SK-N-DZ (cell line): ENCODE data around the gene GDF11.

Experiments
- DNase-seq: peaks from one replicate; pipeline ENCODE4 v3.0.0-alpha.2; 2015; ENCODE audit warnings: low spot score
- small RNA-seq, 2 experiments: library from RNA; depleted of rRNA; stranded (forward); fragments of <200 nt; gene quantifications; one replicate each; pipeline ENCODE3, GENCODE V24; 2014

GDF11 gene

DNA sequence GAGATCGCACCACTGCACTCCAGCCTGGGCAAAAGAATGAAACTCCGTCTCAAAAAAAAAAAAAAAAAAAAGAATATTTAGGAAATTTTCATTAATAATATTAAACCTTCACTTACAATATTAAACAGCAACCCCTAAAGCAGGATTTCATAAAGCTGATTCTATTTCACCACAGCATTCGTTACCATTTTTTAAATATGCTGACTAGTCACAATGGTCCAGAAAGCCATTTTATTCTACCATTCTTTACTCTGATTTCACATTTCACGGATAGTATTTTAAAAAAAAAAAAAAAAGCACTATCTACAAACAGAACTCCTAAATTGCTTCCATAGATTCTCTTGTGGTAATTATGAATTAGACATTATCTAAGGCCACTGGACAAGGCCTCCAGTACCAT is 47.0 kb downstream of the GDF11 start:
- no peak for DNase-seq

DNA sequence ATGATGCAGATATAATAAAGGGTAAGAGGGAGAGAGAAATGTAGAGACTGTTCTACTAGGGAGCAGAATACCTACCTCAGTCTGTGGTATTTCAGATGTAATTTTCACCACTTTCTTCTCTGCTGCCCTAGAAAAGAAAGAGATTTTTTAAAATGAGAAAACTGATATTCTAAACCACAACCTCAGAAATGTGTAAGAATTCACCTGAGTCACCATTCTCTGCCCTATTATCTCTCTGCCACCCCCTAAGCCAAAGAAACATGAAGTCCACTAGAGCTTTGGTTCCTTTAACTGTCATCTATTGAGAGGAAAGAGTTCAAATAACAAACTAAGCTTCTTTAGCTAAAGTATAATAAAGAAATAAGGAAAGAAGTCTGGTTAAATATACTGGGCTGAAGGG is 53.0 kb downstream of the GDF11 start:
- no peak for DNase-seq

DNA sequence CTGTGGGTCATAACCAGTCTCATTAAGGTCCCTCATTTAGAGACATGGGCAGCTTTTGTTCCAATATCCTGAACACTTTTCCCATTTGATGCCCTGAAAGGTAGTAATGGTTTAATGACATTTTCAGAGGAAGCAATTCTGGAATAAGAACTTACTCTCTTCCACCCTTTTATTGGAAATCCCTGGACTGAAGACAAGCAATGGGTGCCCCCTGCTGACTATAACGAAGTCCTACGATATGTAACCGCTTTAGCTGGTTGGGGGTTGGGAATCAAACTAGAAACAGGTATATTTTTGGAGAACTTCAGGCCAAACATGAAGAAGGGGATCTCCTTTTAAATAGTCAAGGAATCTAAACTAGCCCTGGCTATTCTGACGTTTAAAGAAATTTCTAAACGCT is 54.1 kb downstream of the GDF11 start:
- peak; percentile 50 for DNase-seq

DNA sequence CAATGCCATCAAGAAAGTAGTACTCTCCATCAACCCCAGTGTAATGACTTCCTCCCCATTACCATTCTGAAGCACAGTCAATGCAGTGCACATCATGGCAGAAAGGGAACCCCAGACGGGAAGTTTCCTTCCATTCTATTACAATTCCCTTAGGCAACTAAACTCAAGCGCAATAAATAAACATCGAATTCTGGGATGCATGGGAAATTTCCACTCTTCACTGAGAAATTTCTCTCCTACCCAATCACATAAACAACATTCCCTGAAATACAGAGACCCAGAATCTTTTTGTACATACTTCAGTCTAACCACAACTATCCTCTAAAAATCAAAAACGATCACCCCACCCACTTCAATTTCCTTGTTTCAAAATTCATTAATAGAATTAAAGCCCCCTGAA is 54.6 kb downstream of the GDF11 start:
- DNase-seq: no peak

Small RNAs within 50 kb of the gene (small RNA-seq; reads per million reads assigned to genes)
- gene AC009779.1 (0 reads per million in 2 experiments), gene RF00017 (0 reads per million in 2 experiments)
